GM21576 (cell line): Measurements from ENCODE around the gene NIPA2.

Experiments used
- ATAC-seq: cut with Tn5 transposase; IDR thresholded peaks from one replicate; pipeline ENCODE4 v1.9.1; 2021; ENCODE audit warnings: mild to moderate bottlenecking, moderate library complexity; ENCODE audit not compliant: unreplicated experiment

The NIPA2 gene

DNA sequence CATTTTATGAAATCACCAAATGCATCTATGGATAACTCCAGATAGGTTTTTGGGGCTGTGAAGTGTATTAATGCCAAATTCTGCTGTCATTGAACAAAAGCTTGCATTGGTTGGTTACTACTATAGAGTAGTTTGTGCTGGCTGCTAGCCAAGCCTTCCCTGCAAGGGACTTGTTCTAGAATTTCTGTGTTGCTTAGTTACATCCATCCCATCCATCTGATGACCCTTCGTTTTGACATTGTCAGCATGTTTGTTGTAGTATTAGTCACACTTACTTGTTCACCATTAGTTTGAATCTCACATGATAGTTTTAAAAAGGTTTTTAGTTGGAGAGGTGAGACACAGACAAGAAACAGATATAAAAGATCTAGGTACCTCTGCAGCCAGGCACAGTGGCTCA, 7.0 kb upstream of the NIPA2 start:
- ATAC-seq: no peak

GRCh38 chr15:22839046-22839695, 705 bp downstream of the NIPA2 start:
- ATAC-seq: no peak

GRCh38 chr15:22844421-22845288, 6.2 kb downstream of the NIPA2 start:
- ATAC-seq: no peak

DNA sequence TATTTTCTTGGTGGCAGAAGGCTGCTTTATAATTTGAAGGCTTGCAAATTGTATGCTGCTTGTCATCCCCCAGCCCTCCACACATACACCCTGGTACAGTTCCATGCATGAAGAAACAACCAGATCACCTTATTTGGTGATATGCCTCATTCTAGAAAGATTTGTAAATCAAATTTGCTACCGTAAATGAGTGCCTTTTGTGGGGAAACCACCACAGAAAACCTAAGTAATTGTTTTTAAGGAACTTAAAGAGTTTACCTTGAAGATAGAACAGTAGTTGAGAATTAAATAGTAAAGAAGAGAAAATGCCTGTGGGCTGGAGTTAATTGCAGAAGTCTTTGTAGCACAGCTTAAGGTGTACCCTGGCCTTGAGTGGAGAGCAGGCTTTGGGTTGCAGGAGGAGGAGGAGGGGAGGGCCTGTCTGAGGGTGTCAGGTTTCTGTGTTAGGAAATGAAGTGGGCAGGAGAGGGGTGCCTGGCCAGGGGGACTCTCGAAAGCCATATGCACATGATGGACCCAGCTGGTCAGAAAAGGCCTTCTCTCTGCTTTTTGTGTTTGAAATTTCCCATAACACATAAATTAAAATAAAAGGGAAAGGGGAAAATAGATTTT, 6.9 kb downstream of the NIPA2 start:
- no peak for ATAC-seq

DNA sequence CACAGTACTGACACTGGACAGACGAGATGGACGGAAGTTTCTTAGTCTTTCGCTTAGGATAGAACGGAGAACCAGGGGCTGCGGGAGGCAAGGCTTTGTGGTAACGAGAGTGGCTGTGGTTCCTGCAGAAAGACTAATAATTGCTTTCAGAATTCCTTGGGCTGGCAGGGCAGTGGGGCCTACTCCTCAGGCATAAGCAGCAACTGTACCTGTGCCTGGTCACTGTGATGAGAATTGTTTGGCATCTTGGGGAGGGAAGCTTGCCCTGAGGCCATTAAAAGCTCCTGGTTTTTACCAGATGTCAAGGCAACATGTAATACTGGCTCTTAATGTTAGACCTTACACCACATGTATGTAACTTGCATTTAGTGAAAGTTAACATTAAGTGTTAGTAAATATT, 7.6 kb downstream of the NIPA2 start:
- no peak for ATAC-seq

DNA sequence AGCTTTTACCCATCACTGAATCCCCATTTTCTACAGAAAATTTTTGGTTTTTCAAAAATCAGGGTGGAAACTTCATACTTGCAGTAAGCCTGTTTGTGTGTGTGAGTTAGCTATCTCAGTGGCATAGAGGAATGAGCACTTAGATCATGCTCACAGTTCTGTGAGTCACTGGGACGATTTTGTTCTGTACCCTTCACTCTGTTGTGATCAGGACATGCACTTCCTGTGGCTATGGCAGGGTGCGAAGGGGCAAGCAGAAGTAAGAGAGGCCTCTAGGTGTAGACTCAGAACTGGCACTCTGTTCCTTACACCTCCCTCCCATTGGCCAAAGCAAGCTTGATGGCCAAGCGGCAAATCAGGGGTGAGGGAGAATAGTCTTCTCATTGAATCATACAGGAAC, 11.6 kb downstream of the NIPA2 start:
- ATAC-seq: no peak

DNA sequence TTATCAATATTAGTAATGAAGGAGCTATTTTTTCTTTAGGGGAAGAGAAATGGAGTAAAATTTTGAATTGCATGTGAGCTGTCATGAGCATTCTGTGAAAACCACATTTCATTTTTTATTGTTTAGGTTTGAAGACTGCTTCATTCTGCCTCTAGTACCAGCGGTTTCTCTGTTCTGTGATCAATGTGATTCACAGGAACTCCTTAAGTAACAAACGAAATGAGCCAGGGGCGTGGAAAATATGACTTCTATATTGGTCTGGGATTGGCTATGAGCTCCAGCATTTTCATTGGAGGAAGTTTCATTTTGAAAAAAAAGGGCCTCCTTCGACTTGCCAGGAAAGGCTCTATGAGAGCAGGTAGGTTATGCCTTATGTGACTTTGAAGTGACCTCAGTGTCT, 13.0 kb downstream of the NIPA2 start:
- ATAC-seq: no peak

- ATAC-seq: no peak
Observed at GRCh38 chr15:22855791-22856190, 17.3 kb downstream of the NIPA2 start.

GRCh38 chr15:22856659-22857058, 18.2 kb downstream of the NIPA2 start:
- ATAC-seq: no peak

- ATAC-seq: no peak
Observed at GRCh38 chr15:22861161-22861560, 22.7 kb downstream of the NIPA2 start.

GRCh38 chr15:22863356-22863755, 24.9 kb downstream of the NIPA2 start:
- no peak for ATAC-seq

- ATAC-seq: no peak
Observed at GRCh38 chr15:22866079-22866478, 27.6 kb downstream of the NIPA2 start.

GRCh38 chr15:22867886-22868285, 29.4 kb downstream of the NIPA2 start:
- no peak for ATAC-seq

DNA sequence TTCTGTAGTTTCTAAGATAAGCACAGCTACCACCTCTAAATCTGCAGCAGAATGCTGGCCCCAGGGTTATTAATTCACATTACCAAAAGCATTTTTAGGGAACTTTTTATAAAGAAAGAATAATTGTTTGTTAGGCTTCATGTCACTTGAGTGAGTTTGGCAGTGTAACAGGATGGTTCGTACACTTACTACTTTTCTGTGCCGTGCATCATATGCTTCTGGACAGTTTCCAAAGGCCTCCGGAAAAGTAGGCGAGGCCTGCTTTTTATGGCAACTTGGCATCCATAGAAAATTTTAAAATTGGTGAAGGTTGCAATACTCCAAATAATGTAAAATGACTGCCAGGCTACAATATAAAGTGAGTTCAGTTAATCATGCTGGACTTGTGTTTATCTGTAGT, 30.0 kb downstream of the NIPA2 start:
- no peak for ATAC-seq

GRCh38 chr15:22868928-22869327, 30.5 kb downstream of the NIPA2 start:
- no peak for ATAC-seq

DNA sequence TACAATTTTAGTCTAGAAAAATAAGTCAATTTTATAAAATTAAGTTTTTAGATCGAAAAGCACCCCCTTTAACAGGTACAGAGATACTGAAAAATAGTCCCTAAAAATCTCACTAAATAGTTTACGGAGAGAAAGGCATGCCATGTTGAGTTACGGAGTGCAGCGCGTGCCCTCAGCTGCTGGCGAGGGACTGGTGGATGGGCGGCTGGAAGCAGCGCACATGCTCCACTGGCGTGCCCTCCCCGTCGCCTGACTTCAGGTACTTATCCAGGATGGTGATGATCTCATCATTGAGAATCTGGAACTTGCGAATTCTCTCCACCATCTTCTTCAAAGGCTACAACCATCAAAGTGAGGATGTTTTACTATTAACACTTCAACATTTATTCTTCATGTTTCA, 31.4 kb downstream of the NIPA2 start:
- no peak for ATAC-seq

GRCh38 chr15:22870865-22871264, 32.4 kb downstream of the NIPA2 start:
- no peak for ATAC-seq

DNA sequence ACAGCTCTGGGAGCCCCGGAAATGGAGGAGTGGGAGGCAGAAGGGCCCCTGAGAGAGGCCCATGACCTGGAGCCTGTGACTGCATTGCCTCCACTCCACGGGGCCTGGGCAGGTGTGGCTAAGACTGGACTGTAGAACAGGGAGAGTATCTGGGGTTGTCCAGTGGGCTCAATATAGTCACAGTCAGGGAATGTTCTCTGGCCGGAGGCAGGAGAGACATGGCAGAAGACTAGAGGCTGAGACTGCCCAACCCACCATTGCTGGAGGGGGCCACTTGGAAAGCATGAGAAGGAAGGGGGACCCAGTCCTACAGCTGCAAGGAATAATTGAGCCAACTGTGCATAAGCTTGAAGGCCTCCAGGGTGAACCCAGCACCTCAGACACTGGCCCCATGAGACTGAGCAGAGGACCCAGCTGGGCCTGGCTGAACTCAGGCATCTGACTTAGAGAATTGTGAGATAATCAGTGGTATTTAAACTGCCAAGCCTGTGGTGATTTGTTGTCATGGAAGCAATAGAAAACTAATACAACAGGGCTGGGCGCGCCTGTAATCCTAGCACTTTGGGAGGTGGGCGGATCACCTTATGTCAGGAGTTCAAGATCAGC, 33.1 kb downstream of the NIPA2 start:
- no peak for ATAC-seq

DNA sequence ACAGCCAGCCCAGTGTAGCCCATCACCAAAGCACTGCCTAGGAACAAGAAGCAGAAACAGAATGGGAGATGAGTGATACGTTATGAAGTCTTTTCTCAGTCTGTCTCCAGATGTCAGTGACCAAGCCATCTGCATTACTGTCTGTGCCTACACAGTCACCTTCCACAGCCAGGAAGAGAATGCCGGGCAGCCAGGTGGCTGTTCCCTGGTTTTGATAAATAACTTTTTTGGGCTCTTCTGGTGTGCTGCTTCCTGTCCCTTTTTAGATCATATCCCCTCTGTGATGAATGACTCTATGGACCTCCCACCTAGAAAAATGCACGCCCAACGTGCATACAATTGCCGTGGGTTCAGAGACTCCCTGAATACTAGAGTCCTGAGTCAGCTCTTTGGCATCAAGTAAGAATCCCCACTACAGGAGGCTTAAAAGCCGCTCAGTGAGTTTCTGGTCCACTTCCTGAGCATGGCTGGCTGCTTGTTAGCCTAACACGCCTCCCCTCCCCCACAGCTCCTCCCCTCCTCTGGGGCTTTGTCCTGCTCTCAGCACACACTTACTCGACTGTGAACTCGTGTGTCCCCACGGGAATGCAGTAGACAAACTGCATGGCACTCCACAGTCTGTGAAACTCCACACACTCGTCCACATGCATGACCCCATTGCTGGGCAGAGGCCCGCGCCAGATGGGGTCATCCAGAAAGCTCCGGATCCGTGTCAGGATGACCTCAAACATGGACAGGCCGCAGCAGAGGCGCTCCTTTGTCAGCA, 34.7 kb downstream of the NIPA2 start:
- ATAC-seq: no peak

- no peak for ATAC-seq
Observed at GRCh38 chr15:22873841-22874240, 35.4 kb downstream of the NIPA2 start.

DNA sequence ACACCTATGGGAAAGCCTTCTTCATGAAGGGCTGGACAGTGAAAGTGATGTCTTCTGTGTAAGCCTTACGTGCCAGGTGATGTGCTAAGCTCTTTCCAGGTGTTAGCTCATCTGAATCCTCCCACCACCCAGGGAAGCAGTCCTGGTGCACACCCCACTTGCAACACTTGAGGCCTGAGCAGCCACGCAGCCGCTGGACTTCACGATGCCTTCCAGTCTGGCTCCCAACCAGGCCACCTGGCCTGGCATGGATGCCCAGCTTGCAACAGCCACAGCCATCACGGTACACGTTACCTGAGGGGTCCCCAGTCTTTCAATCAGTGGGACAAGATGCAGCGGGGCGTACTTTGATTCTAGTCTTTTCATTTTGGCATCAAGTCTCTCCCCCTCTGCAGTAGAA, 35.8 kb downstream of the NIPA2 start:
- no peak for ATAC-seq
